Measurements from ENCODE around the gene PNRC2.
"Not testable (repeated sequence)": the region's sequence is repeated elsewhere in the genome, so short reads cannot be mapped to it uniquely, and the experiment has no call there.

Gene PNRC2

DNA sequence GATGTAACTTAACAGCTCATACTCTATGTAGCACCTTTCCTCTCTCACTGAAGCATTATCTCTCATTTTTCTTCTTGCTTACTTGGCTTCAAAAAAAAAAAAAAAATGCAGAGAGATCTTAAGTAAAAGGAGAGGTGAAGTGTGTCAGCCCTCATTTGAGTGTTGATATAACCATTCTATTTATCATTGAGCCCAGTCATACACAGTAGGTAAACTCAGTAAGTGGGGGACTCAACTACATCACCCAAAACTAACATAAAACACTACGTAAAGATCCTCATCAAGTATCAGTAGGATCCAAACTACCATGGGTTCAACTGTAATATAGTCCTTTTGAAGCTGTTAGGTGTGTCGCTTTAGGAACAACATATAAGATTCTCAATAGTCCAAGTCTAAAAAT, 8.2 kb downstream of the PNRC2 start:
- DNase-seq (ENCODE audit: low read depth, low spot score) = no peak
- H3K27ac ChIP-seq (ENCODE audit: low read length) = no peak overlapping the region
- no peak overlapping the region for H3K4me3 ChIP-seq (ENCODE audit: low read length)
- no peaks in the 10 kb centered on the region for H3K9me3 ChIP-seq (ENCODE audit: control insufficient read depth, insufficient read depth, low read length)
- H3K4me1 ChIP-seq (ENCODE audit: control insufficient read depth, insufficient read depth, low read length) = no peaks in the 10 kb centered on the region
- no CpG with 5 or more reads among the region's 2 CpGs for WGBS (ENCODE audit: insufficient coverage, insufficient read length)
- H3K36me3 ChIP-seq (ENCODE audit: control insufficient read depth, insufficient read depth, low read length) = peaks cover 13% of the 10 kb centered on the region; the same call in 1 of the 2 replicates
- H3K27me3 ChIP-seq (ENCODE audit: control insufficient read depth, insufficient read depth, low read length) = no peaks in the 10 kb centered on the region

DNA sequence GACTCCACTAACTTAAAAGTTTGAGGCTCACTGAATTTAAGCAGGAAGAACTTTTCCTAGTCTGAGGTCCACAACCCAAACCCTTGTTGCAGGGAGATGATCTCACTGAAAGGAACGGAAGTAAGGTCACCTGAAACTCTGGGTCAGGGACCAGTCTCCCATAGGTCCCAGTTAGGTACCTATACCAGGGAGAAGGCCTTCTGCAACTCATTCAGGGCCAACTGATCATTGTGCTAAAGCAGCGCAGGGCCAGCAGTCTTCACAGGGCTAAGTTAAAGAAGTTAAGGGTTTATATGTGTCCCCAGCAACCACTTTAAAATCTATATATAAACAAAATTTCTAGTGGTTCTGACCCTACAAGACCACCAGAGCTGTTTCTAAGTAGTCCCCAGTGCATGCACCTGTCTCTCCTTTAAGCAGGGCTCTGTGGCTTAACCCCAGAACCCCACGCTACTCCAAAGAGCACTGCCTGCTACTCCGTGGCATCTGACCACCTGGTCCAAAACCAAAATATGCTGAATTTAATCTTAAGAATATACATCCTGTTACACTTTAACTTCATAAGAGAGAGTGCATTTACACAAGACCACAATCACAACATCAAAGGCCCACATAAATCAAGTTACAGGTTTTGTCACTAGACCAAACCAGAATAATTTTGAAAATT, 17.7 kb downstream of the PNRC2 start:
- Histone ChIP-seq H3K27ac (ENCODE audit: low read length) (no peak overlapping the region), H3K27me3 (ENCODE audit: control insufficient read depth, insufficient read depth, low read length) (no peaks in the 10 kb centered on the region), H3K36me3 (ENCODE audit: control insufficient read depth, insufficient read depth, low read length) (peaks cover 2% of the 10 kb centered on the region; the same call in 1 of the 2 replicates), H3K4me1 (ENCODE audit: control insufficient read depth, insufficient read depth, low read length) (0 out of 2 replicates have a peak, but pooled peaks cover 1% of the 10 kb centered on the region), H3K9me3 (ENCODE audit: control insufficient read depth, insufficient read depth, low read length) (no peaks in the 10 kb centered on the region), H3K4me3 (ENCODE audit: low read length) (no peak overlapping the region)
- no CpG with 5 or more reads among the region's 4 CpGs for WGBS (ENCODE audit: insufficient coverage, insufficient read length)
- DNase-seq (ENCODE audit: low read depth, low spot score) = no peak

DNA sequence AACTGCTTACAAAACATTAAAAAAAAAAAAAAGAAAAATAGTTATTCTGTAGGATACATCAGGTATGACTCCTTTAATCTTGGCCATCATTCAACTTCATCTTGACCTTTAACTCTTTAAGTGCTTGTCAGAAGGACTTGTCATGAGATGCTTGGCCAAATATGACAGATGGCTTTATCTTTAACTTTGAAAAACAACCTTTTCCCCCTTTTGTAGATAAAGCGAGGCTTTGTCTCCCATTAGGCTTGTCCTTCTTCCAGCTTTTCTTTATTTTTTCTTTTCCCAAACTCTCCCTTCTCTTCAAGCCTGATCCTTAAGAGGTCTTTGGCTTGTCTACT, 18.2 kb downstream of the PNRC2 start:
- no peaks in the 10 kb centered on the region for H3K9me3 ChIP-seq (ENCODE audit: control insufficient read depth, insufficient read depth, low read length)
- peaks cover 2% of the 10 kb centered on the region; the same call in 1 of the 2 replicates for H3K36me3 ChIP-seq (ENCODE audit: control insufficient read depth, insufficient read depth, low read length)
- H3K27ac ChIP-seq (ENCODE audit: low read length) = no peak overlapping the region
- no peak overlapping the region for H3K4me3 ChIP-seq (ENCODE audit: low read length)
- H3K27me3 ChIP-seq (ENCODE audit: control insufficient read depth, insufficient read depth, low read length) = no peaks in the 10 kb centered on the region
- WGBS (ENCODE audit: insufficient coverage, insufficient read length) = no CpG with 5 or more reads among the region's 1 CpG
- H3K4me1 ChIP-seq (ENCODE audit: control insufficient read depth, insufficient read depth, low read length) = 0 out of 2 replicates have a peak, but pooled peaks cover 1% of the 10 kb centered on the region
- no peak for DNase-seq (ENCODE audit: low read depth, low spot score)

DNA sequence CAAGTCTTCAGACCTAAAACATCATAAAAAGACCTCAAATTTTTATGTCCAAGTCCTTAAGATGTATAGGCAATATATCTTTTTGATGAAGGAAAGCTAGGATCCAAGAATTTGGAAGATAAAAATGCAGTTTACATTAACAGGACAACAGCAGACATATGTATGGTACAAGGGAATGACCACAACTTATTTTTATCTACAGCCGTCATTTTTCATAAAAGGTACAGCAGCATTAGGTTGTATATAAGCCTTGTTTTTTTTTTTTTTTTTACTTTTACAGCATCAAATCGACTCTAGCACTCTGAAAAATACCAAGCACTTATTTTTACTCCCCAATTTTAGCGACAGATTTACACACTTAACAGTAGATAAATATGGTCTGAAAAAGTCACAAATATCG, 19.2 kb downstream of the PNRC2 start:
- Histone ChIP-seq H3K9me3 (ENCODE audit: control insufficient read depth, insufficient read depth, low read length) (no peaks in the 10 kb centered on the region), H3K4me1 (ENCODE audit: control insufficient read depth, insufficient read depth, low read length) (0 out of 2 replicates have a peak, but pooled peaks cover 1% of the 10 kb centered on the region), H3K36me3 (ENCODE audit: control insufficient read depth, insufficient read depth, low read length) (peaks cover 2% of the 10 kb centered on the region; the same call in 1 of the 2 replicates), H3K27me3 (ENCODE audit: control insufficient read depth, insufficient read depth, low read length) (no peaks in the 10 kb centered on the region), H3K4me3 (ENCODE audit: low read length) (peak overlapping the region; percentile 2; the same call in 1 of the 2 replicates), H3K27ac (ENCODE audit: low read length) (no peak overlapping the region)
- WGBS (ENCODE audit: insufficient coverage, insufficient read length) = no CpG with 5 or more reads among the region's 4 CpGs
- DNase-seq (ENCODE audit: low read depth, low spot score) = no peak

DNA sequence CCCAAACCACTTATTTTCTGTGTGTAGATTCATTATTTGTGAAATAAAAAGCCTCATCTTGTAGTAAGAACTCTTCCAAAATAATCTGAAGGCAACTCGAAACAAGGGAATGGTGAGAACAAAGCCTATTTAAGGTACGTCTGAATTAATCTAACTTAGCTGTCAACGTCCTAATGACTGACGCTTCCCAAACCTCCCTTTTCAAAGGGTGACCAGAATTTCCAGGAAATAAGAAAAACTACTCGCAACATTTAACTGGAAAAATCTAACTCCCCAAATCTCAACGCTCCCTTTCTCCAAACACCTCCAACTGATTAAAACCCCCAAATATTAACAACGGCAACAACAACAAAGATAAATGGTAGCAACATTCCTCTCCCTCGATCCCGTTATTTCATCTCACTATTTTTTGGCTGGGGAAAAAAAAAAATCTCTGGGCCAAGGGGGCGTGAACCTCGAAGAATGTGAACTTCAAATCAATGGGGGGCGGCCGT, 19.8 kb downstream of the PNRC2 start:
- no peaks in the 10 kb centered on the region for H3K27me3 ChIP-seq (ENCODE audit: control insufficient read depth, insufficient read depth, low read length)
- 0 out of 2 replicates have a peak, but pooled peaks cover 1% of the 10 kb centered on the region for H3K4me1 ChIP-seq (ENCODE audit: control insufficient read depth, insufficient read depth, low read length)
- H3K9me3 ChIP-seq (ENCODE audit: control insufficient read depth, insufficient read depth, low read length) = no peaks in the 10 kb centered on the region
- no peak for DNase-seq (ENCODE audit: low read depth, low spot score)
- no CpG with 5 or more reads among the region's 13 CpGs for WGBS (ENCODE audit: insufficient coverage, insufficient read length)
- H3K4me3 ChIP-seq (ENCODE audit: low read length) = peak overlapping the region; percentile 92; the same call in 1 of the 2 replicates
- peaks cover 2% of the 10 kb centered on the region; the same call in 1 of the 2 replicates for H3K36me3 ChIP-seq (ENCODE audit: control insufficient read depth, insufficient read depth, low read length)
- H3K27ac ChIP-seq (ENCODE audit: low read length) = no peak overlapping the region

DNA sequence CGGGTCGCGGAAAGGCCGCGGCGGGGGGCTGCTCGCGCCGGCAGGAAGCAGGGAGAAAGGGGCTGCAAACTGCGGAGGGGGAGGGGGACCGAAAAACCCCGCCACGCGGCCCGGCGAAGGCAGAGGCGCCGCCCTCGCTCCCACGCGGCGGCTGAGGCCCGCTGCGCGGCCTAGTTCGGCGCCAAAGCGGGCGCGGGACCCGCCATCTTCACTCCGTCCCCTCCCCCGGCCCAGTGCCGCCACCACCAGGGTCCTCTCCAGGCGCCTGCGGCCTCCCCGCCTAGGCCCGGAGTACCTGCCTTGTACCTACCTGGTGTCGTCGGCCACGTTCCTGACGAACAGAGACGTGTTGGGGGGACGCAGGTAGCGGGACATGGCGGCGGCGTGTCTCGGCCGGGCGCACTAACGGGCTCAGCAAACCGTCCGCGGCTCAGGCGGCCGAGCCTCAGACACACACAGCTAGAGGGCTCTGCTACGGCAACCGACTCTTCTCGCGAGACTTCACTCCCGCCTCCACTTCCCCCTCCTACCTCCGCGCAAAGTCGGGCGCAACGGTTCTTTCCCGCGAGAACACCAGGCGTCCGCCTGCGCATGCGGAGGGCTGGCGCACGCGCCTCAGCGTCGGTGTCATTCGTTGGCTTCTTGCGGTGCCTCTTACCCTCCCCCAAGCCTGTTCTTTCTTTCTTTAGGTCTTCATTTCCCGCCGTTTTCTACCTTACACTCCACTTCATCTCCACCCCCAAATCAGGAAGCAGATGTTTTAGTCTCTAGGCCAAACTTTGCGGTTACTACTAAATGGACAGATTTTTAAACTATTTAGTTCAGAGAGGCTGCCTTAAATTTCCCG, 20.5 kb downstream of the PNRC2 start, which contains the start of gene SRSF10:
SRSF10 (minus strand) TSS at position 447 of the 847 bp plus-strand sequence; CDS start at position 375, 72 bp downstream.
- peak within 1 kb of the TSS; percentile 10 for H3K27ac ChIP-seq (ENCODE audit: low read length)
- peak; percentile 97 for DNase-seq (ENCODE audit: low read depth, low spot score)
- WGBS (ENCODE audit: insufficient coverage, insufficient read length) = no CpG with 5 or more reads among the region's 84 CpGs
- H3K9me3 ChIP-seq (ENCODE audit: control insufficient read depth, insufficient read depth, low read length) = no peaks in the 10 kb centered on the region
- peak within 1 kb of the TSS; percentile 92 for H3K4me3 ChIP-seq (ENCODE audit: low read length)
- H3K27me3 ChIP-seq (ENCODE audit: control insufficient read depth, insufficient read depth, low read length) = no peaks in the 10 kb centered on the region
- H3K4me1 ChIP-seq (ENCODE audit: control insufficient read depth, insufficient read depth, low read length) = 0 out of 2 replicates have a peak, but pooled peaks cover 1% of the 10 kb centered on the region
- peaks cover 2% of the 10 kb centered on the region; the same call in 1 of the 2 replicates for H3K36me3 ChIP-seq (ENCODE audit: control insufficient read depth, insufficient read depth, low read length)

DNA sequence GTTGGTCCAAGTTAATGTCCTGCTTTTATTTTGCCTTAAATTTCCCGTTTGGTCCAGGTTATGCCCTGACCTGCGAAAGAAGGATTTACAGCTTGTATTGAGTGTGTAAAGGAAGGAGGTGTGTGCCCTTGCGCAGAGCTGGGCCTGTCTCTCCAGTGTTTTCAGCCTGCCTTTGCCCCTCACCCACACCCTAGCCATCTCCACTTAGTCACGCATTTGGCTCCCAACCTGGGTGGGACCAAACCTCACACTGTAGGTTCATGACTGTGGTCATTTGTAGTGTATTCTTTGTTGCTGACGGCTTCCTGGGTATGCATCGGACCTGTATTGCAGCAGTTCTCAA, 21.1 kb downstream of the PNRC2 start:
- no CpG with 5 or more reads among the region's 6 CpGs for WGBS (ENCODE audit: insufficient coverage, insufficient read length)
- no peaks in the 10 kb centered on the region for H3K36me3 ChIP-seq (ENCODE audit: control insufficient read depth, insufficient read depth, low read length)
- 0 out of 2 replicates have a peak, but pooled peaks cover 1% of the 10 kb centered on the region for H3K4me1 ChIP-seq (ENCODE audit: control insufficient read depth, insufficient read depth, low read length)
- no peak overlapping the region for H3K4me3 ChIP-seq (ENCODE audit: low read length)
- H3K9me3 ChIP-seq (ENCODE audit: control insufficient read depth, insufficient read depth, low read length) = no peaks in the 10 kb centered on the region
- no peak for DNase-seq (ENCODE audit: low read depth, low spot score)
- H3K27ac ChIP-seq (ENCODE audit: low read length) = peak overlapping the region; percentile 10
- H3K27me3 ChIP-seq (ENCODE audit: control insufficient read depth, insufficient read depth, low read length) = no peaks in the 10 kb centered on the region

DNA sequence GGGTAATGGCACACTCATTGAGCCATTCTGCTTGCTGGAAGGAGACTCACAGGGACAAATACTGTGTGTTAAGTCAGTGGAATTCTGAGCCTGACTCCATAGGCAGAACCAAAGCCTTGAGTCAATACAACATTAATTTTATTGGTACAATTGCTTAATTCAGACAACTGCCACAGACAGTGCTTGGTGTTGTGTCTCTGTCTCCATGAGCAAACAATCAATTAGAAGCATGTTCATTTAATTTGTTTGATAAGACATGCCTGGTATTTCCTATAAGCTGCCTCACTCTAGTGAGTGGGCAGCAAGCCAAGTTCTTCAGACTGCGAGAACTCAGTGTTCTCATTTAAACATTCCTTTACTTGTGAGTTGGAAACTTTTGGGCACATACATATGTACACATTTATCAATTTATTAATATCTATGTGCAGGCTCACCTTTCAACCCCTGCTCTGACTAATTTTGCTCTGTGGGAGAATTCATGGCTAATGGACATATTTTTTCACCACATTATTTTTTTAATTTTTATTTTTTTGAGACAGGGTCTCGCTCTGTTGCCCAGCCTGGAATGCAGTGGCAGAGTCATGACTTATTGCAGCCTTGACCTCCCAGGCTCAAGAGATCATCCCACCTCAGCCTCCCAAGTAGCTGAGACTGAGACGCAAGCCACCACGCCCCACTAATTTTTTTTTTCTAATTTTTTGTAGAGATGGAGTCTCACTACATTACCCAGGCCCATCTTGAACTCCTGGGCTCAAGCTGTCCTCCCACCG, 25.0 kb downstream of the PNRC2 start:
- Histone ChIP-seq H3K4me1 (ENCODE audit: control insufficient read depth, insufficient read depth, low read length) (0 out of 2 replicates have a peak, but pooled peaks cover 1% of the 10 kb centered on the region), H3K36me3 (ENCODE audit: control insufficient read depth, insufficient read depth, low read length) (no peaks in the 10 kb centered on the region), H3K27me3 (ENCODE audit: control insufficient read depth, insufficient read depth, low read length) (no peaks in the 10 kb centered on the region), H3K9me3 (ENCODE audit: control insufficient read depth, insufficient read depth, low read length) (no peaks in the 10 kb centered on the region), H3K4me3 (ENCODE audit: low read length) (no peak overlapping the region), H3K27ac (ENCODE audit: low read length) (no peak overlapping the region)
- no peak for DNase-seq (ENCODE audit: low read depth, low spot score)
- WGBS (ENCODE audit: insufficient coverage, insufficient read length) = no CpG with 5 or more reads among the region's 5 CpGs

DNA sequence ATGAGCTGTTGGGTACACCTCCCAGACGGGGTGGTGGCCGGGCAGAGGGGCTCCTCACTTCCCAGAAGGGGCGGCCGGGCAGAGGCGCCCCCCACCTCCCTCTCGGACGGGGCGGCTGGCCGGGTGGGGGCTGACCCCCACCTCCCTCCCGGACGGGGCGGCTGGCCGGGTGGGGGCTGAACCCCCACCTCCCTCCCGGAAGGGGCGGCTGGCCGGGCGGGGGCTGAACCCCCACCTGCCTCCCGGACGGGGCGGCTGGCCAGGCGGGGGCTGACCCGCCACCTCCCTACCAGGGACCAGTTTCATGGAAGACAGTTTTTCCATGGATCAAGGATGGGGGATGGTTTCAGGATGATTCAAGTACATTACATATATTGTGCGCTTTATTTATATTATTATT, 27.4 kb downstream of the PNRC2 start:
- H3K9me3 ChIP-seq (ENCODE audit: control insufficient read depth, insufficient read depth, low read length); H3K27ac ChIP-seq (ENCODE audit: low read length); H3K27me3 ChIP-seq (ENCODE audit: control insufficient read depth, insufficient read depth, low read length); H3K36me3 ChIP-seq (ENCODE audit: control insufficient read depth, insufficient read depth, low read length); H3K4me1 ChIP-seq (ENCODE audit: control insufficient read depth, insufficient read depth, low read length); DNase-seq (ENCODE audit: low read depth, low spot score); H3K4me3 ChIP-seq (ENCODE audit: low read length): not testable (repeated sequence)
- WGBS (ENCODE audit: insufficient coverage, insufficient read length) = no CpG with 5 or more reads among the region's 23 CpGs

DNA sequence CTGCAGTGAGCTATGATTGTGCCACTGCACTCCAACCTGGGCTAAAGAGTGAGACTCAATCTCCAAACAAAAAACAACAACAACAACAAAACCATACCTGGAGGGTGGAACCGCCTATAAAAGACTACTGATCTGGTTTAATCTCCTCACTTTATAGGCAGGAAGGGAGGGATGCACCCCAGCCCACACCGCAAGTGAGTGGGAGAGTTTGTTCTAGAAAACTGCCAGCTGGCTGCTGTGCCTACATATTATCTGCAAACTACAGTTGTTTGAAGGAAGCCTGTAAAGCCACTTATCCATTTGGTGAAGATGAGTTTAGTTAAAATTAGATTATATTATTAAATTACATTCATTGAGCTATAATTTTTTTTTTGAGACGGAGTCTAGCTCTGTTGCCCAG, 29.6 kb downstream of the PNRC2 start:
- Histone ChIP-seq H3K27ac (ENCODE audit: low read length) (no peak overlapping the region), H3K27me3 (ENCODE audit: control insufficient read depth, insufficient read depth, low read length) (no peaks in the 10 kb centered on the region), H3K4me3 (ENCODE audit: low read length) (no peak overlapping the region), H3K9me3 (ENCODE audit: control insufficient read depth, insufficient read depth, low read length) (no peaks in the 10 kb centered on the region), H3K36me3 (ENCODE audit: control insufficient read depth, insufficient read depth, low read length) (no peaks in the 10 kb centered on the region), H3K4me1 (ENCODE audit: control insufficient read depth, insufficient read depth, low read length) (no peaks in the 10 kb centered on the region)
- WGBS (ENCODE audit: insufficient coverage, insufficient read length) = no CpG with 5 or more reads among the region's 3 CpGs
- no peak for DNase-seq (ENCODE audit: low read depth, low spot score)

All from iPS DF 6.9 (cell line).